Pulmonary artery endothelial cell (primary cell): ENCODE measurements around the gene HS2ST1. TPM values are rescaled to one million over a fixed set of nuclear protein-coding genes. Genes with fewer than 3 reads are reported as not detected.
"Not testable (repeated sequence)": the region's sequence is repeated elsewhere in the genome, so short reads cannot be mapped to it uniquely, and the experiment has no call there.

Experiments
- DNase-seq: peaks from one replicate; pipeline ENCODE4 v3.0.0-alpha.2; 2011; ENCODE audit warnings: low read depth, low spot score
- total RNA-seq: library from RNA; depleted of rRNA; stranded (reverse); fragments of >200 nt; gene quantifications from 2 replicates; pipeline ENCODE4 v1.2.3, GENCODE V29; 2014

Gene HS2ST1
- 24.6 and 27.4 TPM in 2 replicates for total RNA-seq

GRCh38 chr1:86914601-86914997 is at the start of gene HS2ST1:
TSS of gene HS2ST1 (plus strand) at chr1:86914635.
- DNase-seq, result no peak

- DNase-seq, result no peak
These were observed 48.3 kb upstream of the HS2ST1 start for GRCh38 chr1:86865973-86866637.

- DNase-seq, result no peak
These were observed 47.8 kb upstream of the HS2ST1 start for GRCh38 chr1:86866665-86867064.

DNA sequence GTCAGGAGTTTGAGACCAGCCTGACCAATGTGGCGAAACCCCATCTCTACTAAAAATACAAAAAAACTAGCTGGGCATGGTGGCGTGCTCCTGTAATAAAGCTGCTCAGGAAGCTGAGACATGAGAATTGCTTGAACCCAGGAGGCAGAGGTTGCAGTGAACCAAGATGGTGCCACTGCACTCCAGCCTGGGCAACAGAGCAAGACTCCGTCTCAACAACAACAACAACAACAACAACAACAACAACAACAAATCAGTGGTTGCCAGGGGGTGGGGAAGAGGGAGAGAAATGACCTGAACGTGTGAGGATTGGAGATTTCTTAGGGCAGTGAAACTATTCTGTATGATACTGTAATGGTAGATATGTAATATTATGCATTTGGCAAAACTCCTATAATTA is 47.2 kb upstream of the HS2ST1 start:
- not testable (repeated sequence) for DNase-seq

GRCh38 chr1:86868477-86868876 is 46.0 kb upstream of the HS2ST1 start:
- DNase-seq, result no peak

GRCh38 chr1:86871001-86871400 is 43.4 kb upstream of the HS2ST1 start:
- no peak for DNase-seq

GRCh38 chr1:86872086-86872485 is 42.3 kb upstream of the HS2ST1 start:
- no peak for DNase-seq

DNA sequence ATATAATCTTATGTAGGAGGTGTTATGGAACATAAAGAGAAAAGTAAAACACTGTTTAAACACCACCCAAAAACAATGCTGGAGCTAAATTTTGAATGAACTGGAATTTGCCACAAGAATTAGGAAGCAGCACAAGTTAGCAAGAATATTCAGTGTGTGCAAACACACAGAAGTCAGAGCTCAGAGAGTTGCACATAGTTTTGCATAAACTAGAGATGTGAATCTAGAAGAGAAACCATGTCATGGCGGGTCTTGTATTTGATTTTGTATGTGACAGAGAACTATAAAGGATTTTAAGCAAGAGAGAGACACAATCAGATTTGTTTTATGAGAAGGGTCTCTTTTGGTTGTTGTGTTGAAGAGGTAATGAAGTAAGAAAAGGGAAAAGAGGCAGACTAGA is 38.7 kb upstream of the HS2ST1 start:
- DNase-seq, result no peak

GRCh38 chr1:86887479-86888162 is 26.8 kb upstream of the HS2ST1 start:
- no peak for DNase-seq

GRCh38 chr1:86888327-86888726 is 26.1 kb upstream of the HS2ST1 start:
- no peak for DNase-seq

DNA sequence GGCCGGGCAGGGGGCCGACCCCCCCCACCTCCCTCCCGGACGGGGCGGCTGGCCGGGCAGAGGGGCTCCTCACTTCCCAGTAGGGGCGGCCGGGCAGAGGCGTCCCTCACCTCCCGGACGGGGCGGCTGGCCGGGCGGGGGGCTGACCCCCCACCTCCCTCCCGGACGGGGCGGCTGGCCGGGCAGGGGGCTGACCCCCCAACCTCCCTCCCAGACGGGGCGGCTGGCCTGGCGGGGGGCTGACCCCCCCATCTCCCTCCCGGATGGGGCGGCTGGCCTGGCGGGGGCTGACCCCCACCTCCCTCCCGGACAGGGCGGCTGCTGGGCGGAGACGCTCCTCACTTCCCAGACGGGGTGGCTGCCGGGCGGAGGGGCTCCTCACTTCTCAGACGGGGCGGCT is 15.0 kb upstream of the HS2ST1 start:
- not testable (repeated sequence) for DNase-seq

DNA sequence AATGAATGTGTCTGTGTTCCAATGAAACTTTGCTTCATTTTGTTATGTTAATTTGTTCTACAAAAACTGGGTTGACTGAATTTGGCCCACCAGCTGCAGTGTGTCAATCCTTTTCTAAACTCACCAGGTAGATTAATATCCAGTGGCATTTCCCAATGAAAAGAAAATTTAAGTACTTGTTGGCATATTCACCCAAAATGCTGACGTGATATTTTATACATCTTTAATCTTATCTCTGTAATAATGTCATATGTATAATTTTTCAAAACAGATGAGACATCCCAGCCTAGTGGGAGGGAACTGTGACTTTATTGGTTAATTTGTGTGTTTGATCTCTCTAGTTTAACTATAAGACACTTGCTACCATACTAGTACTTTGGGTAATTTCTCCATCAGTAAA is 8.6 kb upstream of the HS2ST1 start:
- DNase-seq, result no peak

GRCh38 chr1:86906419-86906818 is 8.0 kb upstream of the HS2ST1 start:
- DNase-seq, result no peak

DNA sequence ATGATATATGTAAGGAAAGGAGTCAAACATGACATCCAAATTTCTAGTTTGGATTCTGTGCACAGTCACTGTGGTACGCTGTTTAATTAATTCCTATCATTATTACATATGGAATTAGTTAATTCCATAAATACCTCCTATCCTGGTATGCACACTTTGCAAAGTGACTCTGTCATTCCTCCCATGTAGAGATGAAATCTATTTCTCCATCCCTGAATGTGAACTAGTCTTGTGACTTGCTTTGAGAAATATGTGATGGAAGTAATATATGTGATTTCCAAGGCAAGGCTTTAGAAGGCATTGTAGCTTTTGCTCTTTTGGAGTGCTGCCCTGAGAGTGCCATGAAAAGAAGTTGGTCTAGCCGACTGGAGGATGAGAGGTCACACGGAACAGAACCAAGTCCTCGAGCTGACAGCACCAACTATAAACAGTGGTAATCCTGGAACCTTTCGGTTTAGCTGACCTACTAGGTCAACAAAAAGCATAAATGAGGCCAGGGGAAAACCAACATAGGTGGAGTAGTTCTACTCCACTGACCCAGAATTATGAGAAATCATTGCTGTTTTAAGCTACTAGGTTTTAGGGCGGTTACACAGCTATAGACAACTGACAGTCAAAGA is 2.0 kb upstream of the HS2ST1 start:
- no peak for DNase-seq

GRCh38 chr1:86913399-86913895 is 988 bp upstream of the HS2ST1 start:
- no peak for DNase-seq

- DNase-seq, result peak; percentile 99
These were observed 387 bp upstream of the HS2ST1 start, which contains the start of gene SELENOF for GRCh38 chr1:86913896-86914600. TSS of gene SELENOF (minus strand) at chr1:86914126. CDS start at chr1:86914111, 15 bp downstream.

GRCh38 chr1:86914998-86915736 is 732 bp downstream of the HS2ST1 start:
- DNase-seq, result no peak

GRCh38 chr1:86915737-86916235 is 1.4 kb downstream of the HS2ST1 start:
- DNase-seq, result no peak

GRCh38 chr1:86916752-86917151 is 2.3 kb downstream of the HS2ST1 start:
- no peak for DNase-seq

GRCh38 chr1:86922445-86922844 is 8.0 kb downstream of the HS2ST1 start:
- no peak for DNase-seq
